ENCODE measurements around the gene ADRB2.
"Not testable (repeated sequence)": the region's sequence is repeated elsewhere in the genome, so short reads cannot be mapped to it uniquely, and the experiment has no call there.

The ADRB2 gene

DNA sequence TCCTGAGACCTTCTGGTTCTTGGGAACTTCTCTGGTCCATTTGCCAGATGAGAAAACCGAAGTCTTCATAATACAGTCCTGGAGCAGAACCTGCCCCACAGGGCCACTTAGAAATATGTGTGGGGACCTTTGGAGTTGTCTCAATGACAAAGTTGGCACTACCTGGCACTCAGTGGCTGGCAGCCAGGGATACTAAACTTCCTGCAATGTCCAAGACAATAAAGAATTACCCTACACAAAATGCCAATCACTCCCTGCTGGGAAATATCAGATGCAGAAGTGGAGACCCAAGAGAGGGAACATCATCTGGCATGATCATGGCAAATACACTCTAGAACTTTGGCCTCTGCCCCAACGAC is 29.6 kb downstream of the ADRB2 start:
- DNase-seq: no peak

DNA sequence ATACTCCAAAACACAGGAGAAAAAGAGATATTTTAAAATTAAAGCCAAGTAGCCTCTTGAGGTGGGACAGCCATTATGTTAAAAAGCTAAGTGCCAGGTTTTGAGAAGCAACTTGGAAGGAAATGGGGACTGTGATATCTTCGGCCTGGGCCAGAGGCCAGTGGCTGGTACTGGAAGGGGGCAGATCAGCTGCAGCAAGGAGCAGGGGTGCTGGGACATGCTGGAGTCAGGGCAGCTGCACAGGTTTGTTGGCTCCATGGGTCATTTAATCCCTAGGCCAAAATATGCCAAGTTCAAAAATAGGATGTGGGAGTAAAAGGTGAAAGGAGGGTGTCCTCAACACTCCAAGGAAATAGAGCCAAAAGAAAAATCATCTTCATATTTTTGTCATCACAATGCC is 30.0 kb downstream of the ADRB2 start:
- no peak for DNase-seq

DNA sequence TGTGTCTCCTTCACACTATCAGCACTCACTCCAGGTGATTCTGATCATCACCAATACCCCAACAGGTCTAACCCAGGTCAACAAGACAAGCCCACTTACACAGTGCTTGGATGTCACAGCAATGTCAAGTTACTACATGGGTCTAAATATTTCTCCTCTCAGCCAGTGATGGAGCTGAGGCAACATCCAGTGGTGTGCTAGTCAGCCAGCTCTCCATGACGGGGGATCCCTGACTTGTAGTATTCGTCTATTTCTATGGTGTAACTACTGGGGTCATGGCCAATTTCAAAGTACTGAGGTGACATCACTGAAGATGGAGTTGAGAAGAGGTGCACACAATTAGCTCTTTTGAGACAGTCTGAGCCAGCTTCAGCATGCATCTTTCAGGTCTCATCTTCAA is 31.1 kb downstream of the ADRB2 start:
- DNase-seq: no peak

DNA sequence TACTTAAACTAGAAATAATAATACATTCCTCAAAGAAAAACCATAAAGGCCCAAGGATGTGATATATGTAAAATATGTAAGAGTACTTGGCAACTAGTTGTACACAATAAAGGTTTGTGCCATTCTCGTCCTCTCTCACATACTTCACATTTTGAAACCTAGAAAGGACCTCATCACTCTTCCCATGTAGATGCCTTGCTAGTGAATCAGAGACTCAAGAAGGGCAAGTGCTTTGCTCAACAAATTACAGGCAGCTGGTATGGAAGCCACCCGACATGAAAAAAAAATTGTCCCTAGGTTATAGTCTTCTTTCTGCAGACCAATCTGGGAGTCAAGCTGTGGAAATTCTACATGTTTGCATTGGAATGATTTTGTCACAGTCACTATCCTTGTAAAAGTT is 31.7 kb downstream of the ADRB2 start:
- DNase-seq: no peak

DNA sequence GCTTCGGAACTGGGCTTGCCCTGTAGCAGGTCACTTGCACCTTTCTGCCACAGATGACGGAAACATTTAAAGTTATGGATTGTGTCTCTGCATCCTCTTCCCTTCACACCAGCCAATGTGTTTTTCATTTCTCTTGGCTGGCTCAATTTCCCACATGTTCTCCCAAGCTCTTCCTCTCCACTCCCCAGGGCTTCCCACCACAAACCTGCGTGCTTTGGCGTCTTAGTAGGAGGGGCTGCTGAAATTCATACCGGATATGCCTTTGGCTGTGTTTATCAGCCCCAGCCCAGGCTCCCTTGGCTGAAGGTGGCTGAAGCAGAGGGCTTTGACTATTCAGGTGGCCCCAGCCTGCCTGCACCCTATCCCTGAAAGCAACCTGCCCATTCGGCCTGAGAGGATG is 32.1 kb downstream of the ADRB2 start:
- DNase-seq: no peak

DNA sequence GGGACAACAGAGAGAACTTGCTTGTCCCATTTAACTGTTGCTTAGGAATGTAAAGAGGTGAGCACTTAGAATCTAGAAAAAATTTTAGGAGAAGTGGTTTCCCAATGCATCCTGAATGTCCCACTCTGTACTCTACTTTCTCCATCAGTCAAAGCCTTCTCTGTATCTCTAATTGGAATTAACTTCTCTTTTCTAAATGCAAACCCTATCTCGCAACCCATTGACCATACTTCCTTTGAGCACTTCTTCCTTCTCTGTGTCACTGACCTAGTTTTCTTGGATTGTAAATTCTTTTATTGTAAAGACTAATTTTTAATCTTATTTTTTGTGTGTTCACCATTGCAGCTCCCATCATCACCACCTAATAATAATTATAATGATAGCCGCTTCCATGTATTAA is 33.3 kb downstream of the ADRB2 start:
- DNase-seq: no peak

DNA sequence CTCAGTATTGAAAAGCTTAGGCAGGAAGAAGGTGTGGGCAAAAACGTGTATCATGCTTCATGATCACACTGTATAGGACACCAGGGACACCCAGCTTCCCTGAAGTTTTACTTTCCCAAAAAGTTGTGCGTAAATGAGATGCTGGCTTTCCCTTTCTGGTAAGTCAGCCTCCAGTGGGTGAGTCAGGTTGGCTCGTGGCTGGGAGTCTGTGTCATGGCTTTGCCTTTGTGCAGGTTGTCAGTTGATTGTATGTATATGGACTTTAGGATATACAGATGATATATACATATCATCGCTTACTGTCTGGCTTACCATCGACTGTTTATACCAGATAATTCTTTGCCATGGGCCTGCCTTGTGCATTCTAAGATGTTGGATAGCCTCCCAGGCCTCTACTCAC is 34.2 kb downstream of the ADRB2 start:
- DNase-seq: no peak

DNA sequence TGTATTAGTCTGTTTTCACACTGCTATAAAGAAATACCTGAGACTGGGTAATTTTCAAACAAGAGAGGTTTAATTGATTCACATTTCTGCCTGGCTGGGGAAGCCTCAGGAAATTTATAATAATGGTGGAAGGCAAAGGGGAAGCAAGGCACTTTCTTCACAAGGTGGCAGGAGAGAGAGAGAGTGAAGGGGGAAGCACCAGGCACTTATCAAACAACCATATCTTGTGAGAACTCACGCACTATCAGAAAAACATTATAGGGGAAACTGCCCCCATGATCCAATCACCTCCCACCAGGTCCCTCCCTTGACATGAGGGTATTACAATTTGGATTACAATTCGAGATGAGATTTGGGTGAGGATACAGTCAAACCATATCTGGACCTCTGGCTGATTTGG is 34.7 kb downstream of the ADRB2 start:
- no peak for DNase-seq

DNA sequence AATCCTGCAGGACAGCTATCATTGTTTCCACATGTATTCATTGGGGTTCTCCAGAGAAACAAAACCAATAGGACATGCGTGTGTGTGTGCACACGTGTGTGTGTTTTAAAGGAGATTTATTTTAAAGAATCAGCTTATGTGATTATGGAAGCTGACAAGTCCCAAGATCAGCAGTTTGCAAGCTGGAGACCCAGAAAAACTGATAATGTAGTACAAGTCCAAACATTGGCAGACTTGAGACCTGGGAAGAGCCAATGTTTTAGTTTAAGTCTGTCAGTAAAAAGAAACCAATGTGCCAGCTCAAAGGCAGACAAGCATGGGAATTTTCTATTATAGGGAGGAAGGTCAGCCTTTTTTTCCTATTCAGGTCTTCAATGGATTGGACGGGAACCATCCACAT is 35.3 kb downstream of the ADRB2 start:
- no peak for DNase-seq

DNA sequence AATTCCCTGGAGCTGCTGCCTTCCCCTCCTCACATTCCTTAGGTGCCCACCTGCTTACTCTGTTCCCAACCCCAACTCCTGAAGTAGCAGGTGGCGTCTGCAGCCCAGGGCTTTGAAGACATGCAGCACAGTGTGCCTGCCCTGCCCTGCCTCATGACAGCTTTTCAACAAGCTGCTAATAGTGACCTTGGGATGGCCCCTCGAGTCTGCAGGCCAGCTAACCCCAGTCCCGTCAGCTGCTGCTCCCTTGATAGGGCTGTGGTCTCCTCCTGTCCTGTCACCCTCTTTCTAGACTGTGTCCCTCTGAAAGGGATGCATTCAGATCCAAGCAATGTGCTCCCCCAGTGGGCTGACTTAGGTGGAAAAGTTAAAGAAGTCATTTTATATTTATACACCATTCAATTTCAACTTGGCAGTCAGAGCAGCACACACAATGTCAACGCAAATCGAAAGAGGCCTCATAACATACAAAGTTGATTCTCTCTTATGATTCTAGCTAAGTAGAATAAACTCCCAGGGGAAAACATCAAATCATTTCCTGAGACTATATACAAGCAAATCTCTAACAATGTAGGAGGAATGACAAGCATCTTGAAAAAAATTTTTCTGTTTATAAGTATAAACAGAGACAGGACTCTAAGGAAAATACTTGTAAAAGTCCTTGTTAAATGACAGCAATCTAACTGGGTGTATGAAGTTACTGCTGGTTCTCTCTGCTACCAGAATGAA is 37.9 kb downstream of the ADRB2 start:
- no peak for DNase-seq

DNA sequence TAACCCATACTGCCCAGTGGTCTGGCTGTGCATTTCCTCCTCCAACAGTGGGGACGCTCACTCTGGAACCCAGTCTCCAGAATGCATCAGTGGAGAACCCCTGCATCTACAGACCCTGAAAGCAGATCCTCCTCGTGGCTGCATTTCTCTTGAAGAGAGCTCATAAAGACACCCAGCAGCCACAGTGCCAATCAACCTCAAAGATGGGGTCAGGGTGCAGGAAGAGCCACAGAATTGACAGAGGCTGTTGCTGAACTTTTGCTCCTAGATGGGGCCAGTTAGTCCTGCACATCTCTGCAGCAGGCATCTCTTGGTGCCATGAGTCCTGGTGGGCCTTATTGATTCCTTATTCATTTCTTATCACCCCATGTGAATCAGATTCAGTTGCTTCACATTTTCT is 39.6 kb downstream of the ADRB2 start:
- DNase-seq: no peak

DNA sequence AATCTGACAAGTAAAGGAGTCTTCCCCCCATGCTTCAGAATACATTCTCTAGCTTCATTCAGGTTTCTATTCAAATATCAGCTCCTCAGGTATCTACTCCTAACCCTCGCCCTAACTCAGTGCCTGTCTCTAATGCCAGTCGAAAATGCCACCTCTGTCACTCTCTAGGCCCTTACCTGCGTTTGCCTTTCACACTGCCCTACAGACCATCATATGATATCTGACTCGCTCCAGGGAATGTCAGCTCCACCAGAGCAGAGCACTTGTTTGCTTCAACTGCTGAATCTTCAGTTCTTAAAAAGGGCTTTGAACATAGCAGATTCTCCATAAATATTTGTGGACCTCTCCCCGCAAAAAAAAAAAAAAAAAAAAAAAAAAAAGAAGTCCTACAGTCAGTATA is 46.7 kb downstream of the ADRB2 start:
- no peak for DNase-seq

DNA sequence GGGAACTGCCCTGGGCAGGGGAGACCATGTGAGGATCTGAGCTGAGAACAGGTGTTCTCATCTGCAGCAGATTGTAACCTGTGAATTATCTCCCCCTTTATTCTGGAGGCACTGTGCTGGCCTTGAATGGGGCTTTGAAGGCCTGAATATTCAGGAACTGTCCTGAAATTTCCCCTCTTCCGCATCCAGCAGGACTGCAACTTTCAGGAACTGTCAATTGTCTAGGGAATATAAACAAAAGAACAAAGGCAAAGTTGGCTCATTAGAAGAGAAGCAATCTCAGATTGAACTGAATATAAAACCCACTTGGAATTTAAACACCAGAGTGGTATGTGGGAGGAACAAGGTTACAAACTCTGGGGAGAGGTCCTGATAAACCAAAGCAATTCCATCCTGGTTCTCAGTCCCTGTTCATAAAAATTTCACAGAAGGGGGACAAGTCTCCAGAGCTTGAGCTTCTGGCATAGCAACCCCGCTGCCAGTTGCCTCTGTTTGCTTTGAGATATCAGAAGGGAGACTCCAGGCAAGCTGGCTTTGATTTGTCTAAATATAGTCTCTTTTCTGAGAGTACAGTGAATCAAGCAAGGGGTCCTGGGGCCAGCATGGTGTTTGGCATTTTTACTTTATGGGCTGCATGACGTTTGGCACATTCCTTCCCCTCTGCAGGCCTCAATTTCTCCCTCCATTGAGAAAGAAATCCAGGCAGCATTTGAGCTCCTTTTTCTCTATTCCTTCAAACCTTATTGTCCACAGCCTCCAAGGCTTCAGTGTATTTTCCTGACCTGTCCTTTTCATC is 47.5 kb downstream of the ADRB2 start:
- DNase-seq: no peak

DNA sequence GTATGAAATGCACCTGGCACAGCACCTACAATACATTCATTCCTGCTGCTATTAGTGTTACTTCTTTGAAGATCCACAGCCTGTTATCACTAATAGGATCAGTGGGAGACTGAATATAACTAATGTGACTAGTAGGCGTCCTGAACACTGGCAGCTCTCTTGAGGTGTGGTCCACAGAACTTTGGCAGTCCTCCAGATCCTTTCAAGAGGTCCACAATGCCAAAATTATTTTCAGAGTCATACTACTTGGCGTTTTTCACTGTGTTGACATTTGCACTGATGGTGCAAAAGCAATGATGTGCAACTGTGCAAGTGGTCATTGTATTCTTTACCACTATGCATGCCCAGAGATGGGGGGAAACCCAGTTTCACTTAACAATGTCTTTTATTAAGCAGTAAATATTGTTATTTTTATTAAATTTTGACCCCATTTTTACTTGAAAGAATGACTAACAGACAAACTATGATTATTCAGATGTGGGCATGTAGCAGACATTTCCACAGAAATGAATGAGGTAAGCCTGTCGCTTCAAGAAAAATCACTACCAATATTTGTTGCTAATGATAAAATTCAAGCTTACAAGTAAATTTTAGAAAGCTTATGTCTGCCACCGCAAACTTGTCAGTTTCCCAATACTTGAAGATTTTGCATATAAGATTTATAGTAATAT is 48.9 kb downstream of the ADRB2 start:
- no peak for DNase-seq

DNA sequence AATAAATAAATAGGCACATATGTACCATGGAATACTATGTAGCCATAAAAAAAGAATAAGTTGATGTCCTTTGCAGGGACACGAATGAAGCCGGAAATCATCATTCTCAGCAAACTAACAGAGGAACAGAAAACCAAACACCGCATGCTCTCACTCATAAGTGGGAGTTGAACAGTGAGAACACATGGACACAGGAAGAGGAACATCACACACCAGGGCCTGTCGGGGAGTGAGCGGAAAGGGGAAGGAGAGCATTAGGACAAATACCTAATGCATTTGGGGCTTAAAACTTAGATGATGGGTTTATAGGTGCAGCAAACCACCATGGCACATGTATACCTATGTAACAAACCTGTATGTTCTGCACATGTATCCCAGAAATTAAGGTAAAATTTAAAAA is 51.0 kb downstream of the ADRB2 start:
- not testable (repeated sequence) for DNase-seq

All from NCI-H748 treated with DMSO at 0.1 percent for 48 hours (cell line).